H1 (cell line): ENCODE measurements around the gene CNRIP1.

Experiments
- BRCA1 ChIP-seq: IDR thresholded peaks from 2 replicates; pipeline ENCODE4 v1.6.1; 2012; ENCODE audit warnings: low read depth, low read length, improper control_type of control experiment
- EZH2 ChIP-seq: fragments of 200-600 bp; sonication (generic); IDR thresholded peaks from 2 replicates; pipeline ENCODE4 v1.7.1; 2012; ENCODE audit warnings: low read depth, mild to moderate bottlenecking, moderate library complexity, low read length, inconsistent platforms; ENCODE audit not compliant: severe bottlenecking
- FOSL1 ChIP-seq: IDR thresholded peaks from 2 replicates; pipeline ENCODE4 v1.6.1; 2011; ENCODE audit warnings: mild to moderate bottlenecking, low read depth, low read length, moderate library complexity; ENCODE audit not compliant: insufficient read depth
- JUND ChIP-seq: IDR thresholded peaks from 2 replicates; pipeline ENCODE4 v1.6.1; 2011; ENCODE audit warnings: mild to moderate bottlenecking, improper control_type of control experiment, low read length
- POLR2A ChIP-seq, 2 experiments: IDR thresholded peaks; 1 replicate in 1 of 2; 2 replicates in 1 of 2; pipeline ENCODE4 v1.6.1; 2011; ENCODE audit warnings: low read depth in 2 of 2, low read length in 2 of 2, mild to moderate bottlenecking in 2 of 2; ENCODE audit errors: control extremely low read depth in 1 of 2
- YY1 ChIP-seq: IDR thresholded peaks from 2 replicates; pipeline ENCODE4 v1.6.1; 2011; ENCODE audit warnings: low read depth, mild to moderate bottlenecking, low read length
- TF ChIP-seq, protein P1 (sequence below), 3 experiments: IDR thresholded peaks; 1 replicate in 2 of 3; 2 replicates in 1 of 3; pipeline versions ENCODE4 v1.5.1 to v1.6.1; 2011; ENCODE audit warnings: low read length in 3 of 3, mild to moderate bottlenecking in 3 of 3, inconsistent platforms in 2 of 3, low read depth in 1 of 3, moderate library complexity in 1 of 3; ENCODE audit not compliant: insufficient read depth in 1 of 3; ENCODE audit errors: control extremely low read depth in 1 of 3
- TF ChIP-seq, protein P2 (sequence below): IDR thresholded peaks from 2 replicates; pipeline ENCODE4 v1.6.1; 2012; ENCODE audit warnings: low read length, inconsistent platforms
- TF ChIP-seq, protein P3 (sequence below): IDR thresholded peaks from 2 replicates; pipeline ENCODE4 v1.6.1; 2011; ENCODE audit warnings: low read length, improper control_type of control experiment

- TF ChIP-seq, protein P1, sequence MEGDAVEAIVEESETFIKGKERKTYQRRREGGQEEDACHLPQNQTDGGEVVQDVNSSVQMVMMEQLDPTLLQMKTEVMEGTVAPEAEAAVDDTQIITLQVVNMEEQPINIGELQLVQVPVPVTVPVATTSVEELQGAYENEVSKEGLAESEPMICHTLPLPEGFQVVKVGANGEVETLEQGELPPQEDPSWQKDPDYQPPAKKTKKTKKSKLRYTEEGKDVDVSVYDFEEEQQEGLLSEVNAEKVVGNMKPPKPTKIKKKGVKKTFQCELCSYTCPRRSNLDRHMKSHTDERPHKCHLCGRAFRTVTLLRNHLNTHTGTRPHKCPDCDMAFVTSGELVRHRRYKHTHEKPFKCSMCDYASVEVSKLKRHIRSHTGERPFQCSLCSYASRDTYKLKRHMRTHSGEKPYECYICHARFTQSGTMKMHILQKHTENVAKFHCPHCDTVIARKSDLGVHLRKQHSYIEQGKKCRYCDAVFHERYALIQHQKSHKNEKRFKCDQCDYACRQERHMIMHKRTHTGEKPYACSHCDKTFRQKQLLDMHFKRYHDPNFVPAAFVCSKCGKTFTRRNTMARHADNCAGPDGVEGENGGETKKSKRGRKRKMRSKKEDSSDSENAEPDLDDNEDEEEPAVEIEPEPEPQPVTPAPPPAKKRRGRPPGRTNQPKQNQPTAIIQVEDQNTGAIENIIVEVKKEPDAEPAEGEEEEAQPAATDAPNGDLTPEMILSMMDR (IDR thresholded peaks at IDR 0.05; ENCODE audit: control extremely low read depth in 1 of 3, insufficient read depth in 1 of 3, low read depth in 1 of 3, low read length in 3 of 3): no peak
- TF ChIP-seq EZH2: no peak
- no peak for TF ChIP-seq POLR2A (IDR thresholded peaks at IDR 0.05; ENCODE audit: control extremely low read depth in 1 of 2, low read depth in 2 of 2, low read length in 2 of 2)
- TF ChIP-seq, protein P2, sequence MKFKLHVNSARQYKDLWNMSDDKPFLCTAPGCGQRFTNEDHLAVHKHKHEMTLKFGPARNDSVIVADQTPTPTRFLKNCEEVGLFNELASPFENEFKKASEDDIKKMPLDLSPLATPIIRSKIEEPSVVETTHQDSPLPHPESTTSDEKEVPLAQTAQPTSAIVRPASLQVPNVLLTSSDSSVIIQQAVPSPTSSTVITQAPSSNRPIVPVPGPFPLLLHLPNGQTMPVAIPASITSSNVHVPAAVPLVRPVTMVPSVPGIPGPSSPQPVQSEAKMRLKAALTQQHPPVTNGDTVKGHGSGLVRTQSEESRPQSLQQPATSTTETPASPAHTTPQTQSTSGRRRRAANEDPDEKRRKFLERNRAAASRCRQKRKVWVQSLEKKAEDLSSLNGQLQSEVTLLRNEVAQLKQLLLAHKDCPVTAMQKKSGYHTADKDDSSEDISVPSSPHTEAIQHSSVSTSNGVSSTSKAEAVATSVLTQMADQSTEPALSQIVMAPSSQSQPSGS: no peak
- TF ChIP-seq BRCA1: no peak
- TF ChIP-seq, protein P3, sequence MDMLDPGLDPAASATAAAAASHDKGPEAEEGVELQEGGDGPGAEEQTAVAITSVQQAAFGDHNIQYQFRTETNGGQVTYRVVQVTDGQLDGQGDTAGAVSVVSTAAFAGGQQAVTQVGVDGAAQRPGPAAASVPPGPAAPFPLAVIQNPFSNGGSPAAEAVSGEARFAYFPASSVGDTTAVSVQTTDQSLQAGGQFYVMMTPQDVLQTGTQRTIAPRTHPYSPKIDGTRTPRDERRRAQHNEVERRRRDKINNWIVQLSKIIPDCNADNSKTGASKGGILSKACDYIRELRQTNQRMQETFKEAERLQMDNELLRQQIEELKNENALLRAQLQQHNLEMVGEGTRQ: no peak
- TF ChIP-seq YY1: no peak
- no peak for TF ChIP-seq JUND
- no peak for TF ChIP-seq FOSL1
Observed at GRCh38 chr2:68333009-68333408, 13.3 kb upstream of the CNRIP1 start.
